ENCODE measurements around the gene POLR1C. TPM values are rescaled to one million over a fixed set of nuclear protein-coding genes. Genes with fewer than 3 reads are reported as not detected.

POLR1C gene
- total RNA-seq, 1 donor from 2014 or later, result 34.1 TPM

DNA sequence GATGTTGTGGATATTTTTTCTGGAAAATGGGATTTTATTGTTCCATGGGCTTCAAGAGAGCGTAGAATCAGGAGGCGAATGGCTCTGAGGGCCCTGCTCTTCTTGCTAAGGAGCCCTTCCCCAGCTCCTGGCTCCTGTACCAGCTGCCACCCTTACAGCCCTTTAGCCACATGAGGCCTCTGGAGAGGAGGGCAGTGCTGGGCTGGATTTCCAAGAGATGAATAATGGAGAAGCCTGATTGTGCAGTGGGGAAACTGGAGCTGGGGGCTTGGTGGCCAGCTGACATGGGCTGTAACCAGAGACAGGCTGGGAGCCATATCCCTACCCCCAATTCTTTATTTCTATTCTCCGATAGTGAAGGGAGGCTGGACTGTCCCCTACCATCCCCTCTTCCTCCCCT lies 16.0 kb upstream of the POLR1C start:
- no peak overlapping the region for H3K27ac ChIP-seq
- TF ChIP-seq POLR2A (IDR thresholded peaks at IDR 0.05), result no peak
- TF ChIP-seq, protein P1, sequence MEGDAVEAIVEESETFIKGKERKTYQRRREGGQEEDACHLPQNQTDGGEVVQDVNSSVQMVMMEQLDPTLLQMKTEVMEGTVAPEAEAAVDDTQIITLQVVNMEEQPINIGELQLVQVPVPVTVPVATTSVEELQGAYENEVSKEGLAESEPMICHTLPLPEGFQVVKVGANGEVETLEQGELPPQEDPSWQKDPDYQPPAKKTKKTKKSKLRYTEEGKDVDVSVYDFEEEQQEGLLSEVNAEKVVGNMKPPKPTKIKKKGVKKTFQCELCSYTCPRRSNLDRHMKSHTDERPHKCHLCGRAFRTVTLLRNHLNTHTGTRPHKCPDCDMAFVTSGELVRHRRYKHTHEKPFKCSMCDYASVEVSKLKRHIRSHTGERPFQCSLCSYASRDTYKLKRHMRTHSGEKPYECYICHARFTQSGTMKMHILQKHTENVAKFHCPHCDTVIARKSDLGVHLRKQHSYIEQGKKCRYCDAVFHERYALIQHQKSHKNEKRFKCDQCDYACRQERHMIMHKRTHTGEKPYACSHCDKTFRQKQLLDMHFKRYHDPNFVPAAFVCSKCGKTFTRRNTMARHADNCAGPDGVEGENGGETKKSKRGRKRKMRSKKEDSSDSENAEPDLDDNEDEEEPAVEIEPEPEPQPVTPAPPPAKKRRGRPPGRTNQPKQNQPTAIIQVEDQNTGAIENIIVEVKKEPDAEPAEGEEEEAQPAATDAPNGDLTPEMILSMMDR (IDR thresholded peaks at IDR 0.05), result no peak
- TF ChIP-seq POLR2AphosphoS5 (IDR thresholded peaks at IDR 0.05; ENCODE audit: insufficient read depth in 1 of 2, low read depth in 1 of 2), result no peak
- H3K9me3 ChIP-seq, result no peaks in the 10 kb centered on the region
- H3K27me3 ChIP-seq, result no peaks in the 10 kb centered on the region
- intact Hi-C loops (cut with DNase I), result loop anchor here (10.0 kb wide), 1 partner anchor 136 kb away; the partner anchor contains the start of gene ZNF318
- DNase-seq (ENCODE audit: extremely low spot score in 2 of 2), result no peak
- no peak overlapping the region for H3K4me3 ChIP-seq
- H3K4me1 ChIP-seq, result peaks cover 13% of the 10 kb centered on the region
- peaks cover 0 to 64% of the 10 kb centered on the region in 2 donors for H3K36me3 ChIP-seq

GRCh38 chr6:43502666-43503065 lies 14.2 kb upstream of the POLR1C start:
- Histone ChIP-seq H3K27ac (no peak overlapping the region), H3K27me3 (no peaks in the 10 kb centered on the region), H3K36me3 (peaks cover 0 to 63% of the 10 kb centered on the region in 2 donors), H3K4me3 (no peak overlapping the region), H3K4me1 (peaks cover 5% of the 10 kb centered on the region), H3K9me3 (no peaks in the 10 kb centered on the region)
- intact Hi-C loops (cut with DNase I), result loop anchor here (10.0 kb wide), 1 partner anchor 138 kb away; the partner anchor contains the start of gene ZNF318
- no peak for TF ChIP-seq POLR2AphosphoS5 (IDR thresholded peaks at IDR 0.05; ENCODE audit: insufficient read depth in 1 of 2, low read depth in 1 of 2)
- TF ChIP-seq, protein P1 (IDR thresholded peaks at IDR 0.05), result no peak
- no peak for TF ChIP-seq POLR2A (IDR thresholded peaks at IDR 0.05)
- no peak for DNase-seq (ENCODE audit: extremely low spot score in 2 of 2)

GRCh38 chr6:43503443-43503842 lies 13.4 kb upstream of the POLR1C start:
- DNase-seq (ENCODE audit: extremely low spot score in 2 of 2), result no peak
- H3K36me3 ChIP-seq, result peaks cover 0 to 58% of the 10 kb centered on the region in 2 donors

DNA sequence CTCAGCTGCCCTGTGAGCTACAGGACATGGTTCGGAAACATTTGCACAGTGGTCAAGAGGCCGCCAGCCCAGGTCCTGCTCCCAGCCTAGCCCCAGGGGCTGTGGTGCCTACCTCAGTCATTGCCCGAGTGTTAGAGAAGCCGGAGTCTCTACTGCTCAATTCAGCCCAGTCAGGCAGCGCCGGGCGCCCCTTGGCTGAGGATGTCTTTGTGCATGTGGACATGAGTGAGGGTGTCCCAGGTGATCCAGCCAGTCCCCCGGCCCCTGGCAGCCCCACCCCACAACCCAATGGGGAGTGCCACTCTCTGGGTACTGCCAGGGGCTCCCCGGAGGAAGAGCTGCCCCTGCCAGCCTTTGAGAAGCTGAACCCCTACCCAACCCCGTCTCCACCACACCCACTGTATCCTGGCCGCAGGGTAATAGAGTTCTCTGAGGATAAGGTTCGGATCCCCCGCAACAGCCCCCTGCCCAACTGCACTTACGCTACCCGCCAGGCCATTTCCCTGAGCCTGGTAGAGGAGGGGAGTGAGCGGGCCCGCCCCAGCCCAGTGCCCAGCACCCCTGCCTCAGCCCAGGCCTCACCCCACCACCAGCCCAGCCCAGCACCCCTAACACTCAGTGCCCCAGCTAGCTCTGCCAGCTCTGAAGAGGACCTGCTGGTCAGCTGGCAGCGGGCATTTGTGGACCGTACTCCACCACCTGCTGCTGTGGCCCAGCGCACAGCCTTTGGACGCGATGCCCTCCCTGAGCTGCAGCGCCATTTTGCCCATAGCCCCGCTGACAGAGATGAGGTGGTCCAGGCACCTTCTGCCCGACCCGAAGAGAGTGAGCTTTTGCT lies 11.9 kb upstream of the POLR1C start:
- Histone ChIP-seq H3K27me3 (no peaks in the 10 kb centered on the region), H3K4me1 (peaks cover 16% of the 10 kb centered on the region), H3K27ac (no peak overlapping the region), H3K36me3 (peaks cover 0 to 42% of the 10 kb centered on the region in 2 donors), H3K4me3 (no peak overlapping the region), H3K9me3 (no peaks in the 10 kb centered on the region)
- TF ChIP-seq POLR2A (IDR thresholded peaks at IDR 0.05), result no peak
- TF ChIP-seq POLR2AphosphoS5 (IDR thresholded peaks at IDR 0.05; ENCODE audit: insufficient read depth in 1 of 2, low read depth in 1 of 2), result no peak
- TF ChIP-seq, protein P1 (IDR thresholded peaks at IDR 0.05), result no peak
- no peak for DNase-seq (ENCODE audit: extremely low spot score in 2 of 2)
- intact Hi-C loops (cut with DNase I), result loop anchor here (5.0 to 10.0 kb wide), 2 partner anchors 53 to 140 kb away; partner anchors contain the start of gene ZNF318

More at GRCh38 chr6:43503443-43503842, 13.4 kb upstream of the POLR1C start:
- Histone ChIP-seq H3K9me3 (no peaks in the 10 kb centered on the region), H3K27me3 (no peaks in the 10 kb centered on the region), H3K27ac (no peak overlapping the region), H3K4me1 (peaks cover 5% of the 10 kb centered on the region), H3K4me3 (no peak overlapping the region)
- TF ChIP-seq, protein P1 (IDR thresholded peaks at IDR 0.05), result no peak
- TF ChIP-seq POLR2A (IDR thresholded peaks at IDR 0.05) (no peak), POLR2AphosphoS5 (IDR thresholded peaks at IDR 0.05; ENCODE audit: insufficient read depth in 1 of 2, low read depth in 1 of 2) (no peak)
- intact Hi-C loops (cut with DNase I), result loop anchor here (10.0 kb wide), 1 partner anchor 139 kb away; the partner anchor contains the start of gene ZNF318
